K562 (cell line): ENCODE measurements around the gene PITPNM3. TPM values are rescaled to one million over a fixed set of nuclear protein-coding genes. Genes with fewer than 3 reads are reported as not detected.

Experiments used
- BRF1 ChIP-seq: IDR thresholded peaks from 3 replicates; pipeline ENCODE4 v1.6.1; 2011; ENCODE audit warnings: borderline replicate concordance, mild to moderate bottlenecking; ENCODE audit not compliant: insufficient read length; ENCODE audit errors: extremely low read depth
- C11orf30 ChIP-seq: fragments of 450-650 bp; IDR thresholded peaks from 2 replicates; pipeline ENCODE4 v1.6.1; 2016; ENCODE audit warnings: low read depth, mild to moderate bottlenecking
- POLR2AphosphoS5 ChIP-seq: IDR thresholded peaks from 2 replicates; pipeline ENCODE4 v1.6.1; 2011; ENCODE audit warnings: mild to moderate bottlenecking, low read depth, low read length, moderate library complexity; ENCODE audit not compliant: control insufficient read depth, insufficient read depth
- ZBTB40 ChIP-seq, 2 experiments: fragments of 450-650 bp in 1 of 2; sonication (generic) in 1 of 2; formaldehyde crosslinking in 1 of 2; IDR thresholded peaks; 2 replicates each; pipeline versions ENCODE4 v1.7.1 to v1.9.0; 2016 to 2022; ENCODE audit warnings: inconsistent platforms in 1 of 2, mild to moderate bottlenecking in 1 of 2, missing genetic modification reagents in 1 of 2
- ZNF263 ChIP-seq: sonication (generic); formaldehyde crosslinking; IDR thresholded peaks from 2 replicates; pipeline ENCODE4 v1.8.0; 2022; ENCODE audit warnings: mild to moderate bottlenecking, missing genetic modification reagents, borderline replicate concordance
- ZNF41 ChIP-seq: fragments of 250-450 bp; sonication (Bioruptor Pico); conservative IDR thresholded peaks from 2 replicates; pipeline ENCODE4 v1.4.0; 2020; ENCODE audit warnings: mild to moderate bottlenecking
- polyA plus RNA-seq, 8 experiments: library from polyadenylated mRNA; depleted of rRNA in 4 of 8; stranded (reverse) in 5 of 8; unstranded in 3 of 8; fragments of >200 nt; fragmentation: Nextera tagmentation in 2 of 8; fragmentation: Illumina TruSeq in 1 of 8; extraction: Ambion mirVana in 2 of 8; extraction: Trizol in 1 of 8; gene quantifications; 2 replicates each; pipeline versions ENCODE4 v1.2.1 to v1.2.3, GENCODE V29; 2011 to 2014; ENCODE audit warnings: inconsistent platforms in 1 of 8, missing spikeins in 1 of 8
- total RNA-seq, 7 experiments: library from RNA; depleted of rRNA in 6 of 7; stranded (reverse); fragments of >200 nt in 6 of 7; fragmentation: Illumina TruSeq in 2 of 7; extraction: Trizol in 2 of 7; gene quantifications; 2 replicates each; pipeline versions ENCODE4 v1.2.1 to v1.2.3, GENCODE V29; 2011 to 2021; ENCODE audit warnings: low replicate concordance in 1 of 7
- TF ChIP-seq, protein P1 (sequence below), 2 experiments: fragments of 200-800 bp in 1 of 2; sonication (Bioruptor generic) in 1 of 2; sonication (generic) in 1 of 2; formaldehyde crosslinking in 1 of 2; IDR thresholded peaks in 1 of 2; conservative IDR thresholded peaks in 1 of 2; 2 replicates each; pipeline versions ENCODE4 v1.5.0 to v1.6.1; 2016 to 2020; ENCODE audit warnings: missing compliant biosample characterization in 1 of 2, missing genetic modification characterization in 1 of 2, missing genetic modification reagents in 1 of 2

The PITPNM3 gene
- total and polyA plus RNA-seq, 9 of the 15 experiments (the other 6 are each of a cell fraction or from before 2014, with no cell fraction given) = 0.14 to 0.38 (median 0.22) TPM; not detected in 2

DNA sequence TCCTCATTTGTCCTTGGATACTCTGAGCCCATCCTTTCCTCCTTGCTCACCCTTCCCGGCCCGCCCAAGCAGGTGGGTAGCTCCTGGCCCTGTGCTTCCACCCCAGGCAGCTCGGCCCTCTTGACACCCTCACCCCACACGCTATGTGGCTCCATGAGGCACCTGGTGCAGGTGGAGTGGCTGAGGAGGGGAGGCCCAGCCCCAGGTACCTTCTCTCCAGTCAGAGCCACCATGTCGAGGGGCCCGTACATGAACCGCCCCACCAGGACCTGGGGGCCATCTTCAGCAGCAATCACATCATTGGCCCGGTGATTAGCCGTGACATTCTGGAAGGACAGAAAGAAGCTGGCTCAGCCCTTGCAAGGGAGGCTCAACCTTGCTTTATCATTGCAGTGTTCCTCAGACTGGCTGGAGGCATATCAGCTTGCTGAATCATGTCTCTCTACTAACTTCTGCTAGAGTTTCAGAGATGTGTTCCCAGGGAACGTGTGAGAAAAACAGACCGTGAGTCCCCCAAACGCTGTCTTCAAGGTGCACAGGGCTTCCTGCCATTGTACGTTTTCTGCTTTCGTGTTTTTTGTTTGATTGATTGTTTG lies 91.8 kb downstream of the PITPNM3 start (continued):
- TF ChIP-seq POLR2AphosphoS5 (no peak), ZBTB40 (IDR thresholded peaks at IDR 0.05) (peak; percentile 40; the same call in 1 of the 2 replicates), ZBTB40 (CRISPR knock-in tag; IDR thresholded peaks at IDR 0.05) (no peak), C11orf30 (peak; percentile 67; the same call in 1 of the 2 replicates), ZNF263 (CRISPR knock-in tag) (no peak), BRF1 (no peak), ZNF41 (CRISPR knock-in tag) (no peak)
- TF ChIP-seq, protein P1, sequence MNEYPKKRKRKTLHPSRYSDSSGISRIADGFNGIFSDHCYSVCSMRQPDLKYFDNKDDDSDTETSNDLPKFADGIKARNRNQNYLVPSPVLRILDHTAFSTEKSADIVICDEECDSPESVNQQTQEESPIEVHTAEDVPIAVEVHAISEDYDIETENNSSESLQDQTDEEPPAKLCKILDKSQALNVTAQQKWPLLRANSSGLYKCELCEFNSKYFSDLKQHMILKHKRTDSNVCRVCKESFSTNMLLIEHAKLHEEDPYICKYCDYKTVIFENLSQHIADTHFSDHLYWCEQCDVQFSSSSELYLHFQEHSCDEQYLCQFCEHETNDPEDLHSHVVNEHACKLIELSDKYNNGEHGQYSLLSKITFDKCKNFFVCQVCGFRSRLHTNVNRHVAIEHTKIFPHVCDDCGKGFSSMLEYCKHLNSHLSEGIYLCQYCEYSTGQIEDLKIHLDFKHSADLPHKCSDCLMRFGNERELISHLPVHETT (CRISPR knock-in tag; conservative IDR thresholded peaks at IDR 0.05 in 1 of 2, IDR thresholded peaks at IDR 0.05 in 1 of 2) = no peak
